ENCODE data around the gene IRAG1. TPM values are rescaled to one million over a fixed set of nuclear protein-coding genes. Genes with fewer than 3 reads are reported as not detected.

IRAG1 gene
- total RNA-seq, 2 experiments from 2014 or later = not detected

DNA sequence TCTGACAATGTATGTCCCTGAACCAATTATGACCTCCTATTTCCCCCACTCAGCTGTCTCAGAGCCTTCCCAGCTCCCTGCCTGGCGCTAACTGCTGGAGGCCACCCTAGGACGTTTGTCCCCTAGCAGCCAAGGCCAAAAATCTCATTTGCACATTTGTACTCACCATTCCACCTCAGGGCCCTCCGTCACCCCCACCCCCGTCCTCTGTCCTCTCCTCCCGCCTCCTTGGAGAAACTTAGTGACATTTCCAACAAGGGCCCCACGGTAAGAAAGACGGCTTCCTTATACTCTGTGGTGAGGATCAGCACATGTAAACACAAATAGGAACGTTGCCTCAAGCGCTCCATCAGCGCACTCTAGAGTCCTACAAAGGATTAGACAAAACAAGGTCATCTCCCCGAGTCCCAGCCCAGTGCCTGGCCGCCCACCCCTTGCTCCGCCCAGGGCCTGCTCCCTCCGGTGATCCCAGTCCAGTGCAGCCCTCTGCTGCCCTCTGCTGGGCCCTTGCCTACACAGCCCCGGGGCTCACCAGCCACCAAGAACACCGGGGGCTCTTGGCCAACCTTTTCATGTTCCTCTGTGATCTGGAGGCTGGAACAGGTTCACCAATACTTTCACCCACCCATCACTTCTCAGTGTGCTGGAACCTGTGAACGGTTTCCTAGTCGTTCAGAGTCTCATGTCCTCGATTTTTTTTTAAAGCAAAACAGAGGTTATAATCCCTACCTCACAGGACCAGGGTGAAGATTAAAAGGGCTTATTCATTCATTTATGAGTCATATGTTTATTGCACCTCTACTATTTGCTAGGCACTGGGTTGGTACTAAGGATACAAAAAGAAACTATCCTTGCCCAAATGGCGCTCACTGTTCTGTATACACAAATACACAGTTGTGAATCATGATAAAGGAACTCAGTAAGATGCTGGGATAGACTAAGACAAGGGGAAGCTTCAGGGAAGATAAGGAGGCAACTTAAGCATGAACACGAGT, 42.2 kb upstream of the IRAG1 start:
- H3K4me2 ChIP-seq (ENCODE audit: low read length) = peak overlapping the region; percentile 40
- H4K20me1 ChIP-seq (ENCODE audit: insufficient read depth, low read length) = no peaks in the 10 kb centered on the region
- DNase-seq (ENCODE audit: low spot score) = peak; percentile 80
- H3K9me3 ChIP-seq (ENCODE audit: low read length) = no peaks in the 10 kb centered on the region
- H3K9me2 ChIP-seq (ENCODE audit: insufficient read depth, low read length) = no peaks in the 10 kb centered on the region
- ChIA-PET POLR2A (interaction anchor here (0.6 kb wide), 1 partner anchor 57 kb away, joined by 3 read pairs; no protein-coding TSS in a partner anchor), CTCF (ENCODE audit: unreplicated experiment) (interaction anchor here (0.7 kb wide), 2 partner anchors 183 to 312 kb away, joined by 3 to 7 read pairs; no protein-coding TSS in a partner anchor)
- H3K36me3 ChIP-seq (ENCODE audit: insufficient read depth, low read length) = no peaks in the 10 kb centered on the region
- intact Hi-C loops (cut with micrococcal nuclease; ENCODE audit: unreplicated experiment) = loop anchor here (1.0 to 10.0 kb wide), 3 partner anchors 83 to 329 kb away; partner anchors contain the start of gene RNF141
- peaks cover 4% of the 10 kb centered on the region for H3K4me1 ChIP-seq (ENCODE audit: insufficient read depth, low read length, poor library complexity, severe bottlenecking)
- H3K4me3 ChIP-seq (ENCODE audit: low read depth, low read length, poor library complexity, severe bottlenecking) = no peak overlapping the region
- no peak overlapping the region for H3K27ac ChIP-seq (ENCODE audit: low read depth, low read length, poor library complexity, severe bottlenecking)
- TF ChIP-seq EZH2phosphoT487 (IDR thresholded peaks at IDR 0.05; ENCODE audit: borderline replicate concordance, low read depth, low read length) = no peak
- TF ChIP-seq, protein P1, sequence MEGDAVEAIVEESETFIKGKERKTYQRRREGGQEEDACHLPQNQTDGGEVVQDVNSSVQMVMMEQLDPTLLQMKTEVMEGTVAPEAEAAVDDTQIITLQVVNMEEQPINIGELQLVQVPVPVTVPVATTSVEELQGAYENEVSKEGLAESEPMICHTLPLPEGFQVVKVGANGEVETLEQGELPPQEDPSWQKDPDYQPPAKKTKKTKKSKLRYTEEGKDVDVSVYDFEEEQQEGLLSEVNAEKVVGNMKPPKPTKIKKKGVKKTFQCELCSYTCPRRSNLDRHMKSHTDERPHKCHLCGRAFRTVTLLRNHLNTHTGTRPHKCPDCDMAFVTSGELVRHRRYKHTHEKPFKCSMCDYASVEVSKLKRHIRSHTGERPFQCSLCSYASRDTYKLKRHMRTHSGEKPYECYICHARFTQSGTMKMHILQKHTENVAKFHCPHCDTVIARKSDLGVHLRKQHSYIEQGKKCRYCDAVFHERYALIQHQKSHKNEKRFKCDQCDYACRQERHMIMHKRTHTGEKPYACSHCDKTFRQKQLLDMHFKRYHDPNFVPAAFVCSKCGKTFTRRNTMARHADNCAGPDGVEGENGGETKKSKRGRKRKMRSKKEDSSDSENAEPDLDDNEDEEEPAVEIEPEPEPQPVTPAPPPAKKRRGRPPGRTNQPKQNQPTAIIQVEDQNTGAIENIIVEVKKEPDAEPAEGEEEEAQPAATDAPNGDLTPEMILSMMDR (conservative IDR thresholded peaks at IDR 0.05; ENCODE audit: low read length) = peak; percentile 92
- no TSS peak for BruUV-seq (replicated peaks)
- H3K79me2 ChIP-seq (ENCODE audit: insufficient read depth, low read depth, low read length) = no peaks in the 10 kb centered on the region
- H2AFZ ChIP-seq (ENCODE audit: low read length) = peak overlapping the region; percentile 45; the same call in 1 of the 2 replicates

DNA sequence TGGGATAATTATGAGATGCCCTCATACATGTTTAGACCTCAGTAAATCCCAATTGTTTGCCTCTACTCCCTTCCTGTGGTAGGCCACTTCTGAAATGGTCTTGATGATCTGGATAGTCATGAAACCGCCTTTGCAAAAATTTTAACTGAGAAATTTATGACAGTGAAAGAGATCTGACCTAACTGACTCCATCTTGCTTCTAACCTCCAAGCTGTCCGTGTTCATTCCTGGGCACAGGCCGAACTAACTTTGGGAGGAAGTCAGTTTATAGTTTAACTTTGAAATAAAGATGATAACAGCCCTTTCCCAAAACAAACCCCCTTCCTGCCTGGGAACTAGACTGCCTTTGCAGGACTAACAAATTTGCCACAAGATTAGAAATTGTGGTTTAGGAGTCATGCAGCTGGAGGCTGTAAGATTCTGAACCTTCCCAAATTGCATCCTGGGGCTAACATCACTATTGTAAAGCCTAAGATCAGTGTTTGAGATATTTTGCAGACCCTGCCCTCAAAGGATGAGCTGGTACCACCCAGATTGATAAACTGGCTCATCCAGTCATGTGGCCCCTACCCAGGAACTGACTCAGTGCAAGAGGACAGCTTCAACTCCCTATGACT, 37.6 kb upstream of the IRAG1 start:
- ChIA-PET CTCF (ENCODE audit: unreplicated experiment) (no interaction called here), POLR2A (interaction anchor here (1.1 kb wide), 1 partner anchor 329 kb away, joined by 3 read pairs; no protein-coding TSS in a partner anchor)
- Histone ChIP-seq H3K9me2 (ENCODE audit: insufficient read depth, low read length) (no peaks in the 10 kb centered on the region), H3K79me2 (ENCODE audit: insufficient read depth, low read depth, low read length) (no peaks in the 10 kb centered on the region), H3K4me2 (ENCODE audit: low read length) (no peak overlapping the region), H3K4me1 (ENCODE audit: insufficient read depth, low read length, poor library complexity, severe bottlenecking) (peaks cover 4% of the 10 kb centered on the region), H3K36me3 (ENCODE audit: insufficient read depth, low read length) (no peaks in the 10 kb centered on the region), H3K27ac (ENCODE audit: low read depth, low read length, poor library complexity, severe bottlenecking) (no peak overlapping the region), H3K4me3 (ENCODE audit: low read depth, low read length, poor library complexity, severe bottlenecking) (no peak overlapping the region), H3K9me3 (ENCODE audit: low read length) (no peaks in the 10 kb centered on the region), H2AFZ (ENCODE audit: low read length) (no peak overlapping the region), H4K20me1 (ENCODE audit: insufficient read depth, low read length) (no peaks in the 10 kb centered on the region)
- no TSS peak for BruUV-seq (replicated peaks)
- DNase-seq (ENCODE audit: low spot score) = no peak
- intact Hi-C loops (cut with micrococcal nuclease; ENCODE audit: unreplicated experiment) = loop anchor here (10.0 kb wide), 1 partner anchor 186 kb away; the partner anchor contains the start of gene RNF141
- TF ChIP-seq EZH2phosphoT487 (IDR thresholded peaks at IDR 0.05; ENCODE audit: borderline replicate concordance, low read depth, low read length) = no peak
- TF ChIP-seq, protein P1 (conservative IDR thresholded peaks at IDR 0.05; ENCODE audit: low read length) = no peak

Data from OCI-LY7 (cell line).